ENCODE results near the gene BRINP2.

- TF ChIP-seq CTCF (IDR thresholded peaks at IDR 0.05) = no peak
- no peak for TF ChIP-seq POLR2AphosphoS5 (IDR thresholded peaks at IDR 0.05)
- no peak for TF ChIP-seq EP300 (IDR thresholded peaks at IDR 0.05)
These were observed 64.6 kb downstream of the BRINP2 start for GRCh38 chr1:177235350-177235749.

All from stomach (tissue), 4 donors.